Measurements from ENCODE around the gene RAB1B. TPM values are rescaled to one million over a fixed set of nuclear protein-coding genes. Genes with fewer than 3 reads are reported as not detected.

The RAB1B gene
- total RNA-seq, 1 donor from 2014 or later: 150 TPM

DNA sequence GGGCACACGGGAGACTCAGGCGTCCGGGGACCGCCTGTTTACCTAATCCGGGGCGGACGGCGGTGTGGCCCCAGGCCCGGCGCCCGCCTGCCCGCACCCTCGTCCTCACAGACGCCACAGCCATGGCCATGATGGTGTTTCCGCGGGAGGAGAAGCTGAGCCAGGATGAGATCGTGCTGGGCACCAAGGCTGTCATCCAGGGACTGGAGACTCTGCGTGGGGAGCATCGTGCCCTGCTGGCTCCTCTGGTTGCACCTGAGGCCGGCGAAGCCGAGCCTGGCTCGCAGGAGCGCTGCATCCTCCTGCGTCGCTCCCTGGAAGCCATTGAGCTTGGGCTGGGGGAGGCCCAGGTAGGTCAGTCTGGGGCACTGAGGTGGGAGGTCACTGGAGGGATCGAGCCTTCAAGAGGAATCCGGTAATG is 10.0 kb upstream of the RAB1B start:
- no peaks in the 10 kb centered on the region for H3K27me3 Mint-ChIP-seq (ENCODE audit: unreplicated experiment)
- H3K27ac Mint-ChIP-seq (ENCODE audit: unreplicated experiment): peak overlapping the region; percentile 27
- H3K4me1 Mint-ChIP-seq (ENCODE audit: unreplicated experiment): peaks cover 22% of the 10 kb centered on the region
- TF ChIP-seq, protein P1, sequence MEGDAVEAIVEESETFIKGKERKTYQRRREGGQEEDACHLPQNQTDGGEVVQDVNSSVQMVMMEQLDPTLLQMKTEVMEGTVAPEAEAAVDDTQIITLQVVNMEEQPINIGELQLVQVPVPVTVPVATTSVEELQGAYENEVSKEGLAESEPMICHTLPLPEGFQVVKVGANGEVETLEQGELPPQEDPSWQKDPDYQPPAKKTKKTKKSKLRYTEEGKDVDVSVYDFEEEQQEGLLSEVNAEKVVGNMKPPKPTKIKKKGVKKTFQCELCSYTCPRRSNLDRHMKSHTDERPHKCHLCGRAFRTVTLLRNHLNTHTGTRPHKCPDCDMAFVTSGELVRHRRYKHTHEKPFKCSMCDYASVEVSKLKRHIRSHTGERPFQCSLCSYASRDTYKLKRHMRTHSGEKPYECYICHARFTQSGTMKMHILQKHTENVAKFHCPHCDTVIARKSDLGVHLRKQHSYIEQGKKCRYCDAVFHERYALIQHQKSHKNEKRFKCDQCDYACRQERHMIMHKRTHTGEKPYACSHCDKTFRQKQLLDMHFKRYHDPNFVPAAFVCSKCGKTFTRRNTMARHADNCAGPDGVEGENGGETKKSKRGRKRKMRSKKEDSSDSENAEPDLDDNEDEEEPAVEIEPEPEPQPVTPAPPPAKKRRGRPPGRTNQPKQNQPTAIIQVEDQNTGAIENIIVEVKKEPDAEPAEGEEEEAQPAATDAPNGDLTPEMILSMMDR (IDR thresholded peaks at IDR 0.05): no peak
- H3K9me3 Mint-ChIP-seq (ENCODE audit: unreplicated experiment): no peaks in the 10 kb centered on the region
- peak overlapping the region; percentile 79 for H3K4me3 Mint-ChIP-seq (ENCODE audit: unreplicated experiment)
- no peak for DNase-seq (ENCODE audit: extremely low spot score, unreplicated experiment)
- H3K36me3 Mint-ChIP-seq (ENCODE audit: unreplicated experiment): peaks cover 22% of the 10 kb centered on the region

- no peaks in the 10 kb centered on the region for H3K9me3 Mint-ChIP-seq (ENCODE audit: unreplicated experiment)
- H3K36me3 Mint-ChIP-seq (ENCODE audit: unreplicated experiment): peaks cover 21% of the 10 kb centered on the region
- TF ChIP-seq, protein P1 (IDR thresholded peaks at IDR 0.05): no peak
- H3K27ac Mint-ChIP-seq (ENCODE audit: unreplicated experiment): peak overlapping the region; percentile 6
- no peak overlapping the region for H3K4me3 Mint-ChIP-seq (ENCODE audit: unreplicated experiment)
- no peaks in the 10 kb centered on the region for H3K27me3 Mint-ChIP-seq (ENCODE audit: unreplicated experiment)
- no peak for DNase-seq (ENCODE audit: extremely low spot score, unreplicated experiment)
- H3K4me1 Mint-ChIP-seq (ENCODE audit: unreplicated experiment): peaks cover 22% of the 10 kb centered on the region
Measured at GRCh38 chr11:66259225-66259624, 9.2 kb upstream of the RAB1B start.

GRCh38 chr11:66259956-66260355 is 8.5 kb upstream of the RAB1B start:
- Mint-ChIP-seq H3K4me1 (ENCODE audit: unreplicated experiment) (peaks cover 22% of the 10 kb centered on the region), H3K27me3 (ENCODE audit: unreplicated experiment) (no peaks in the 10 kb centered on the region), H3K36me3 (ENCODE audit: unreplicated experiment) (peaks cover 25% of the 10 kb centered on the region), H3K4me3 (ENCODE audit: unreplicated experiment) (peak overlapping the region; percentile 1), H3K27ac (ENCODE audit: unreplicated experiment) (no peak overlapping the region), H3K9me3 (ENCODE audit: unreplicated experiment) (no peaks in the 10 kb centered on the region)
- TF ChIP-seq, protein P1 (IDR thresholded peaks at IDR 0.05): no peak
- DNase-seq (ENCODE audit: extremely low spot score, unreplicated experiment): no peak

DNA sequence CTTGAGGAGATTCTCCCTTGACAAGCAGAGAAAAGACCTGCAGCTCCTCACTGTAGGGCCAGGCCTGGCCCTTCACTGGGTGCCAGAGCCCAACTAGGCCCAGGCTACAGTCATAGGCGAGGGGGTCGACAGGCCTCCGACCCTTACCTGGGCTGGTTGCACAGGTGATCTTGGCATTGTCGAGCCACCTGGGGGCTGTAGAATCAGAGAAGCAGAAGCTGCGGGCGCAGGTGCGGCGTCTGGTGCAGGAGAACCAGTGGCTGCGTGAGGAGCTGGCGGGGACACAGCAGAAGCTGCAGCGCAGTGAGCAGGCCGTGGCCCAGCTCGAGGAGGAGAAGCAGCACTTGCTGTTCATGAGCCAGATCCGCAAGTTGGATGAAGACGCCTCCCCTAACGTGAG is 6.9 kb upstream of the RAB1B start:
- no peak overlapping the region for H3K4me3 Mint-ChIP-seq (ENCODE audit: unreplicated experiment)
- no peak overlapping the region for H3K27ac Mint-ChIP-seq (ENCODE audit: unreplicated experiment)
- TF ChIP-seq, protein P1 (IDR thresholded peaks at IDR 0.05): no peak
- peaks cover 21% of the 10 kb centered on the region for H3K4me1 Mint-ChIP-seq (ENCODE audit: unreplicated experiment)
- H3K36me3 Mint-ChIP-seq (ENCODE audit: unreplicated experiment): peaks cover 25% of the 10 kb centered on the region
- no peaks in the 10 kb centered on the region for H3K9me3 Mint-ChIP-seq (ENCODE audit: unreplicated experiment)
- DNase-seq (ENCODE audit: extremely low spot score, unreplicated experiment): no peak
- H3K27me3 Mint-ChIP-seq (ENCODE audit: unreplicated experiment): no peaks in the 10 kb centered on the region

- peaks cover 25% of the 10 kb centered on the region for H3K36me3 Mint-ChIP-seq (ENCODE audit: unreplicated experiment)
- no peak overlapping the region for H3K4me3 Mint-ChIP-seq (ENCODE audit: unreplicated experiment)
- no peaks in the 10 kb centered on the region for H3K27me3 Mint-ChIP-seq (ENCODE audit: unreplicated experiment)
- no peak overlapping the region for H3K27ac Mint-ChIP-seq (ENCODE audit: unreplicated experiment)
- peaks cover 20% of the 10 kb centered on the region for H3K4me1 Mint-ChIP-seq (ENCODE audit: unreplicated experiment)
- no peak for DNase-seq (ENCODE audit: extremely low spot score, unreplicated experiment)
- no peaks in the 10 kb centered on the region for H3K9me3 Mint-ChIP-seq (ENCODE audit: unreplicated experiment)
- TF ChIP-seq, protein P1 (IDR thresholded peaks at IDR 0.05): no peak
Measured at GRCh38 chr11:66262191-66262590, 6.2 kb upstream of the RAB1B start.

Data from osteocyte (in vitro differentiated cells).